ENCODE measurements around the gene ABCG1.

Gene ABCG1

DNA sequence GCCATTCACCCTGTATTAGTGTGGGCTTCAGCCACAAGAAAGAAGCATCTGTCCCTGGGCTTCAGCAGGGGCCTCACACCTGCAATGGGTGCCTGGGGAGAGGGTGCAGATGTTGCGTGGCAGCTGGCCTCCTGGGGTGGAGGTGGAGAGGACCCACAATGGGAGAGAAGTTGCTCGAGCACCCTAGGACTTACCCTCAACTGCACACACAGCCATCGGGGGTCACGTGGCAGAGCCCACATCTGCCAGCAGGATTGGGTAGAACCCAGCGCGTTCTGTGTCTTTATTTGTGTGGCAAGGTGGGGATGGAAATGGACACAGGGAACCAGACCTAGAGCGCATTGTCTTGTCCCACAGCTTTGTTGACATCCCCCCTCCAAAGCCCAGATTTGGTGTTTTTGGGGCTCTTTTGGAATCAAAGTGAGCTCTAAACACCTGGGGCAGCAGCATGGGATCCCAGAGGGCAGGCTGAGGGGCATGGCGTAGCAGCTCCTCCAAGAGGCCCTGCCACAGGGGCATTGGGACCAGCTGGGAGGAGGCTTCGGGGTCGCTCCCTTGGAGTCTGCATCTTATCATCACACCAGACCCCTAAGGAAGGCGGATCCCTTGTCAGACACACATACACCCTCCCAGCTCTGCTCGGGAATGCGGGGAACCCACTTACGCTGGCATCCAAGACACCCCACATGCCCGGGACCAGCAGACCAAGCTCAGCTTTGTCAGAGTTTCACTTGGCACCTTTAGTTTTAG, 5.1 kb downstream of the ABCG1 start:
- H3K4me2 ChIP-seq, result no peak overlapping the region
- H3K9ac ChIP-seq, result no peak overlapping the region
- H3K4me3 ChIP-seq (IDR thresholded peaks at IDR 0.05; ENCODE audit: insufficient read depth, low read depth, low read length), result no peak overlapping the region
- H3K27me3 ChIP-seq (ENCODE audit: insufficient read depth, low read depth), result no peaks in the 10 kb centered on the region
- no peaks in the 10 kb centered on the region for H4K20me1 ChIP-seq (ENCODE audit: insufficient read depth)
- H3K27ac ChIP-seq, result no peak overlapping the region
- peaks cover 53% of the 10 kb centered on the region for H3K4me1 ChIP-seq (ENCODE audit: low read depth, poor library complexity, severe bottlenecking)
- H2AFZ ChIP-seq (ENCODE audit: low read depth), result no peak overlapping the region
- TF ChIP-seq, protein P1, sequence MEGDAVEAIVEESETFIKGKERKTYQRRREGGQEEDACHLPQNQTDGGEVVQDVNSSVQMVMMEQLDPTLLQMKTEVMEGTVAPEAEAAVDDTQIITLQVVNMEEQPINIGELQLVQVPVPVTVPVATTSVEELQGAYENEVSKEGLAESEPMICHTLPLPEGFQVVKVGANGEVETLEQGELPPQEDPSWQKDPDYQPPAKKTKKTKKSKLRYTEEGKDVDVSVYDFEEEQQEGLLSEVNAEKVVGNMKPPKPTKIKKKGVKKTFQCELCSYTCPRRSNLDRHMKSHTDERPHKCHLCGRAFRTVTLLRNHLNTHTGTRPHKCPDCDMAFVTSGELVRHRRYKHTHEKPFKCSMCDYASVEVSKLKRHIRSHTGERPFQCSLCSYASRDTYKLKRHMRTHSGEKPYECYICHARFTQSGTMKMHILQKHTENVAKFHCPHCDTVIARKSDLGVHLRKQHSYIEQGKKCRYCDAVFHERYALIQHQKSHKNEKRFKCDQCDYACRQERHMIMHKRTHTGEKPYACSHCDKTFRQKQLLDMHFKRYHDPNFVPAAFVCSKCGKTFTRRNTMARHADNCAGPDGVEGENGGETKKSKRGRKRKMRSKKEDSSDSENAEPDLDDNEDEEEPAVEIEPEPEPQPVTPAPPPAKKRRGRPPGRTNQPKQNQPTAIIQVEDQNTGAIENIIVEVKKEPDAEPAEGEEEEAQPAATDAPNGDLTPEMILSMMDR (conservative IDR thresholded peaks at IDR 0.05; ENCODE audit: low read depth, low read length), result no peak
- no peaks in the 10 kb centered on the region for H3K36me3 ChIP-seq (ENCODE audit: insufficient read depth)
- no peaks in the 10 kb centered on the region for H3K79me2 ChIP-seq (ENCODE audit: insufficient read depth, low read depth)

DNA sequence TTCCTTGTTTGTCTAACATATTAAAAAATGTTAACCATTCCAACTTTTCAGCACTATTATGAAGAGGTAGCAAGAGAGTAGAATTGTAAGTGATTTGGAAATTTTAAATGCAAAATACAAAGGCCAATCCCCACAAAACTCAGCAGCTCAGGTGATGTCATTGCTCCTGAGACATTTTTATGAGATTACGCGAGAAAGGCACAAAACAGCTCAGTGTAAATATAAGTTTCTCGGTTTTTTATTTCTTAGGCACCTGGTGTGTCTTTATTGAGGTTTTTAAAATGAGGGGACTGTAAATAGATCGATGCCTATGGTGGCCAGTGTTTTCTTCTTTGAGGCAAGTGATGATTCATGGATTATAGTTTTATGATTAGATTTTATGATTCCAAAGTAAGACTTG, 6.1 kb downstream of the ABCG1 start:
- Histone ChIP-seq H4K20me1 (ENCODE audit: insufficient read depth) (no peaks in the 10 kb centered on the region), H3K36me3 (ENCODE audit: insufficient read depth) (no peaks in the 10 kb centered on the region), H3K27me3 (ENCODE audit: insufficient read depth, low read depth) (no peaks in the 10 kb centered on the region), H2AFZ (ENCODE audit: low read depth) (no peak overlapping the region), H3K4me3 (IDR thresholded peaks at IDR 0.05; ENCODE audit: insufficient read depth, low read depth, low read length) (no peak overlapping the region), H3K9ac (no peak overlapping the region), H3K79me2 (ENCODE audit: insufficient read depth, low read depth) (no peaks in the 10 kb centered on the region), H3K27ac (no peak overlapping the region), H3K4me1 (ENCODE audit: low read depth, poor library complexity, severe bottlenecking) (peaks cover 64% of the 10 kb centered on the region), H3K4me2 (no peak overlapping the region)
- TF ChIP-seq, protein P1 (conservative IDR thresholded peaks at IDR 0.05; ENCODE audit: low read depth, low read length), result no peak

GRCh38 chr21:42225571-42226155, 6.7 kb downstream of the ABCG1 start:
- TF ChIP-seq, protein P1 (conservative IDR thresholded peaks at IDR 0.05; ENCODE audit: low read depth, low read length), result no peak
- Histone ChIP-seq H3K36me3 (ENCODE audit: insufficient read depth) (no peaks in the 10 kb centered on the region), H4K20me1 (ENCODE audit: insufficient read depth) (no peaks in the 10 kb centered on the region), H3K27ac (no peak overlapping the region; the same call in 1 of the 2 replicates), H3K27me3 (ENCODE audit: insufficient read depth, low read depth) (no peaks in the 10 kb centered on the region), H2AFZ (ENCODE audit: low read depth) (no peak overlapping the region), H3K4me3 (IDR thresholded peaks at IDR 0.05; ENCODE audit: insufficient read depth, low read depth, low read length) (no peak overlapping the region), H3K79me2 (ENCODE audit: insufficient read depth, low read depth) (no peaks in the 10 kb centered on the region), H3K4me1 (ENCODE audit: low read depth, poor library complexity, severe bottlenecking) (peaks cover 65% of the 10 kb centered on the region), H3K4me2 (no peak overlapping the region), H3K9ac (no peak overlapping the region)

DNA sequence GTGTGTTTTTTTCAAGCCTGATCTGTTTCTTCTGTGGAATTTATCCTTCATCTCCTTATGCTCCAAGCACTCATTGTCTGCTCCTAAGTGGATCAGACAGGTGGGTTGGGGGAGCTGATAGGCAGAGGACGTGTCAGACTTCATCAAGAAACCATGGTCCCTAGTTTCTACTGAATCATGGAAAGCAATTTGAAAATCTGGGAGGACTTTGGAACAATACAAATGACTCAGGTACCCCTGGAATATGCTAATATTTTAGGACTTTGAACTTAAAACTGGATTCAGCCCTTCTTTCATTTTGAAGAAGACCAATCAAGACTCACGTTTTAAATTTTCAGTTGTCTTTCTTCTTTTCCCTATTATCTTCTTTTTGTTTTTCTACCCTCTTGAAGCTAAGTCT, 7.7 kb downstream of the ABCG1 start:
- H3K4me2 ChIP-seq, result peak overlapping the region; percentile 81; the same call in 1 of the 2 replicates
- H2AFZ ChIP-seq (ENCODE audit: low read depth), result no peak overlapping the region
- H3K27me3 ChIP-seq (ENCODE audit: insufficient read depth, low read depth), result no peaks in the 10 kb centered on the region
- no peak overlapping the region for H3K4me3 ChIP-seq (IDR thresholded peaks at IDR 0.05; ENCODE audit: insufficient read depth, low read depth, low read length)
- no peaks in the 10 kb centered on the region for H3K79me2 ChIP-seq (ENCODE audit: insufficient read depth, low read depth)
- no peaks in the 10 kb centered on the region for H3K36me3 ChIP-seq (ENCODE audit: insufficient read depth)
- TF ChIP-seq, protein P1 (conservative IDR thresholded peaks at IDR 0.05; ENCODE audit: low read depth, low read length), result no peak
- no peaks in the 10 kb centered on the region for H4K20me1 ChIP-seq (ENCODE audit: insufficient read depth)
- peak overlapping the region; percentile 76; the same call in 1 of the 2 replicates for H3K27ac ChIP-seq
- H3K9ac ChIP-seq, result no peak overlapping the region
- peaks cover 65% of the 10 kb centered on the region for H3K4me1 ChIP-seq (ENCODE audit: low read depth, poor library complexity, severe bottlenecking)

All from KMS-11 (cell line).